GM23338 (cell line): Measurements from ENCODE around the gene KIAA0232. TPM values are rescaled to one million over a fixed set of nuclear protein-coding genes. Genes with fewer than 3 reads are reported as not detected.

Experiments
- ATAC-seq: fragments of 200-7000 bp; cut with Tn5 transposase; 3 replicates; pipeline ENCODE4 v1.9.1; 2020
- DNase-seq: peaks from one replicate; pipeline ENCODE4 v3.0.0-alpha.2; 2015; ENCODE audit warnings: low spot score
- H2AFZ ChIP-seq: fragments of 200-600 bp; sonication (generic); 2 replicates; pipeline ENCODE4 v1.8.0; 2016; ENCODE audit warnings: antibody characterized with exemption, mild to moderate bottlenecking, moderate library complexity
- H3F3A ChIP-seq: fragments of 200-600 bp; sonication (generic); replicated peaks from 2 replicates; pipeline ENCODE4 v1.8.0; 2017; ENCODE audit warnings: antibody characterized with exemption, mixed run types, low read depth
- H3K27ac ChIP-seq: fragments of 200-600 bp; sonication (generic); 2 replicates; pipeline ENCODE4 v1.6.1; 2016; ENCODE audit warnings: low read depth
- H3K27me3 ChIP-seq: fragments of 200-600 bp; sonication (generic); 2 replicates; pipeline ENCODE4 v1.8.0; 2016; ENCODE audit warnings: mild to moderate bottlenecking, mixed run types, moderate library complexity; ENCODE audit not compliant: insufficient read depth
- H3K36me3 ChIP-seq: fragments of 200-600 bp; sonication (generic); 2 replicates; pipeline ENCODE4 v1.8.0; 2016; ENCODE audit warnings: mild to moderate bottlenecking; ENCODE audit not compliant: insufficient read depth
- H3K4me1 ChIP-seq: fragments of 200-600 bp; sonication (generic); 2 replicates; pipeline ENCODE4 v1.8.0; 2016; ENCODE audit warnings: mild to moderate bottlenecking, moderate library complexity; ENCODE audit not compliant: insufficient read depth
- H3K4me2 ChIP-seq: fragments of 200-600 bp; sonication (generic); 2 replicates; pipeline ENCODE4 v1.7.1; 2017; ENCODE audit warnings: mixed run types
- H3K4me3 ChIP-seq: fragments of 200-600 bp; sonication (generic); 2 replicates; pipeline ENCODE4 v1.6.1; 2016; ENCODE audit warnings: mixed run types
- H3K79me2 ChIP-seq: fragments of 200-600 bp; sonication (generic); replicated peaks from 2 replicates; pipeline ENCODE4 v1.8.0; 2017; ENCODE audit warnings: mild to moderate bottlenecking; ENCODE audit not compliant: insufficient read depth
- H3K9me2 ChIP-seq: fragments of 200-600 bp; sonication (generic); 2 replicates; pipeline ENCODE4 v1.8.0; 2017; ENCODE audit not compliant: insufficient read depth
- H4K20me1 ChIP-seq: fragments of 200-600 bp; sonication (generic); replicated peaks from 2 replicates; pipeline ENCODE4 v1.8.0; 2017; ENCODE audit warnings: mild to moderate bottlenecking; ENCODE audit not compliant: insufficient read depth
- H3K27ac Mint-ChIP-seq: 2 replicates; pipeline ENCODE4 v1.8.0; 2020; ENCODE audit warnings: inconsistent platforms, mild to moderate bottlenecking, moderate library complexity, mixed read lengths
- H3K27me3 Mint-ChIP-seq: 3 replicates; pipeline ENCODE4 v1.8.0; 2022; ENCODE audit warnings: low read depth, mild to moderate bottlenecking, moderate library complexity, mixed read lengths, inconsistent platforms; ENCODE audit not compliant: insufficient read depth, poor library complexity
- H3K36me3 Mint-ChIP-seq: 3 replicates; pipeline ENCODE4 v1.8.0; 2021; ENCODE audit warnings: low read depth, mild to moderate bottlenecking, inconsistent platforms, moderate library complexity, mixed read lengths
- H3K4me1 Mint-ChIP-seq: 3 replicates; pipeline ENCODE4 v1.8.0; 2020; ENCODE audit warnings: mild to moderate bottlenecking, inconsistent platforms, mixed read lengths
- H3K4me3 Mint-ChIP-seq: 3 replicates; pipeline ENCODE4 v1.8.0; 2021; ENCODE audit warnings: moderate library complexity, mild to moderate bottlenecking, inconsistent platforms, mixed read lengths
- H3K9me3 Mint-ChIP-seq: 3 replicates; pipeline ENCODE4 v1.8.0; 2020; ENCODE audit warnings: moderate library complexity, mild to moderate bottlenecking, inconsistent platforms, mixed read lengths
- EZH2 ChIP-seq: fragments of 200-600 bp; sonication (generic); IDR thresholded peaks from one replicate; pipeline ENCODE4 v1.8.0; 2017; ENCODE audit warnings: antibody characterized with exemption, mild to moderate bottlenecking, low read depth; ENCODE audit not compliant: unreplicated experiment
- EZH2phosphoT487 ChIP-seq: fragments of 200-600 bp; sonication (generic); IDR thresholded peaks from one replicate; pipeline ENCODE4 v1.8.1; 2018; ENCODE audit warnings: antibody characterized with exemption; ENCODE audit not compliant: unreplicated experiment
- REST ChIP-seq: IDR thresholded peaks from one replicate; pipeline ENCODE4 v1.6.1; 2018; ENCODE audit warnings: antibody characterized with exemption; ENCODE audit not compliant: unreplicated experiment
- ZNF114 ChIP-seq: fragments of 250-450 bp; sonication (Bioruptor Pico); IDR thresholded peaks from 2 replicates; pipeline ENCODE4 v1.5.0; 2020; ENCODE audit warnings: mild to moderate bottlenecking, moderate library complexity
- polyA plus RNA-seq: library from polyadenylated mRNA; unstranded; fragments of >200 nt; fragmentation: Nextera tagmentation; extraction: Ambion mirVana; gene quantifications from 2 replicates; pipeline ENCODE4 v1.2.1, GENCODE V29; 2016
- total RNA-seq: library from RNA; depleted of rRNA; stranded (reverse); fragments of >200 nt; shearing (Covaris generic); gene quantifications from 2 replicates; pipeline ENCODE4 v1.2.3, GENCODE V29; 2014
- TF ChIP-seq, protein P1 (sequence below): fragments of 250-450 bp; sonication (Bioruptor Pico); IDR thresholded peaks from 2 replicates; pipeline ENCODE4 v1.5.0; 2020; ENCODE audit warnings: mild to moderate bottlenecking, moderate library complexity
- TF ChIP-seq, protein P2 (sequence below), 2 experiments: fragments of 200-600 bp in 1 of 2; sonication (generic) in 1 of 2; conservative IDR thresholded peaks; 2 replicates each; pipeline versions ENCODE4 v1.5.1 to v1.6.1; 2016 to 2017; ENCODE audit warnings: antibody characterized with exemption in 2 of 2, low read depth in 2 of 2, mild to moderate bottlenecking in 2 of 2, moderate library complexity in 1 of 2

The KIAA0232 gene
- total and polyA plus RNA-seq, 2 experiments from 2014 or later, result 14.3 to 34.9 TPM

GRCh38 chr4:6768539-6768905, 14.0 kb upstream of the KIAA0232 start (continued):
- TF ChIP-seq, protein P1, sequence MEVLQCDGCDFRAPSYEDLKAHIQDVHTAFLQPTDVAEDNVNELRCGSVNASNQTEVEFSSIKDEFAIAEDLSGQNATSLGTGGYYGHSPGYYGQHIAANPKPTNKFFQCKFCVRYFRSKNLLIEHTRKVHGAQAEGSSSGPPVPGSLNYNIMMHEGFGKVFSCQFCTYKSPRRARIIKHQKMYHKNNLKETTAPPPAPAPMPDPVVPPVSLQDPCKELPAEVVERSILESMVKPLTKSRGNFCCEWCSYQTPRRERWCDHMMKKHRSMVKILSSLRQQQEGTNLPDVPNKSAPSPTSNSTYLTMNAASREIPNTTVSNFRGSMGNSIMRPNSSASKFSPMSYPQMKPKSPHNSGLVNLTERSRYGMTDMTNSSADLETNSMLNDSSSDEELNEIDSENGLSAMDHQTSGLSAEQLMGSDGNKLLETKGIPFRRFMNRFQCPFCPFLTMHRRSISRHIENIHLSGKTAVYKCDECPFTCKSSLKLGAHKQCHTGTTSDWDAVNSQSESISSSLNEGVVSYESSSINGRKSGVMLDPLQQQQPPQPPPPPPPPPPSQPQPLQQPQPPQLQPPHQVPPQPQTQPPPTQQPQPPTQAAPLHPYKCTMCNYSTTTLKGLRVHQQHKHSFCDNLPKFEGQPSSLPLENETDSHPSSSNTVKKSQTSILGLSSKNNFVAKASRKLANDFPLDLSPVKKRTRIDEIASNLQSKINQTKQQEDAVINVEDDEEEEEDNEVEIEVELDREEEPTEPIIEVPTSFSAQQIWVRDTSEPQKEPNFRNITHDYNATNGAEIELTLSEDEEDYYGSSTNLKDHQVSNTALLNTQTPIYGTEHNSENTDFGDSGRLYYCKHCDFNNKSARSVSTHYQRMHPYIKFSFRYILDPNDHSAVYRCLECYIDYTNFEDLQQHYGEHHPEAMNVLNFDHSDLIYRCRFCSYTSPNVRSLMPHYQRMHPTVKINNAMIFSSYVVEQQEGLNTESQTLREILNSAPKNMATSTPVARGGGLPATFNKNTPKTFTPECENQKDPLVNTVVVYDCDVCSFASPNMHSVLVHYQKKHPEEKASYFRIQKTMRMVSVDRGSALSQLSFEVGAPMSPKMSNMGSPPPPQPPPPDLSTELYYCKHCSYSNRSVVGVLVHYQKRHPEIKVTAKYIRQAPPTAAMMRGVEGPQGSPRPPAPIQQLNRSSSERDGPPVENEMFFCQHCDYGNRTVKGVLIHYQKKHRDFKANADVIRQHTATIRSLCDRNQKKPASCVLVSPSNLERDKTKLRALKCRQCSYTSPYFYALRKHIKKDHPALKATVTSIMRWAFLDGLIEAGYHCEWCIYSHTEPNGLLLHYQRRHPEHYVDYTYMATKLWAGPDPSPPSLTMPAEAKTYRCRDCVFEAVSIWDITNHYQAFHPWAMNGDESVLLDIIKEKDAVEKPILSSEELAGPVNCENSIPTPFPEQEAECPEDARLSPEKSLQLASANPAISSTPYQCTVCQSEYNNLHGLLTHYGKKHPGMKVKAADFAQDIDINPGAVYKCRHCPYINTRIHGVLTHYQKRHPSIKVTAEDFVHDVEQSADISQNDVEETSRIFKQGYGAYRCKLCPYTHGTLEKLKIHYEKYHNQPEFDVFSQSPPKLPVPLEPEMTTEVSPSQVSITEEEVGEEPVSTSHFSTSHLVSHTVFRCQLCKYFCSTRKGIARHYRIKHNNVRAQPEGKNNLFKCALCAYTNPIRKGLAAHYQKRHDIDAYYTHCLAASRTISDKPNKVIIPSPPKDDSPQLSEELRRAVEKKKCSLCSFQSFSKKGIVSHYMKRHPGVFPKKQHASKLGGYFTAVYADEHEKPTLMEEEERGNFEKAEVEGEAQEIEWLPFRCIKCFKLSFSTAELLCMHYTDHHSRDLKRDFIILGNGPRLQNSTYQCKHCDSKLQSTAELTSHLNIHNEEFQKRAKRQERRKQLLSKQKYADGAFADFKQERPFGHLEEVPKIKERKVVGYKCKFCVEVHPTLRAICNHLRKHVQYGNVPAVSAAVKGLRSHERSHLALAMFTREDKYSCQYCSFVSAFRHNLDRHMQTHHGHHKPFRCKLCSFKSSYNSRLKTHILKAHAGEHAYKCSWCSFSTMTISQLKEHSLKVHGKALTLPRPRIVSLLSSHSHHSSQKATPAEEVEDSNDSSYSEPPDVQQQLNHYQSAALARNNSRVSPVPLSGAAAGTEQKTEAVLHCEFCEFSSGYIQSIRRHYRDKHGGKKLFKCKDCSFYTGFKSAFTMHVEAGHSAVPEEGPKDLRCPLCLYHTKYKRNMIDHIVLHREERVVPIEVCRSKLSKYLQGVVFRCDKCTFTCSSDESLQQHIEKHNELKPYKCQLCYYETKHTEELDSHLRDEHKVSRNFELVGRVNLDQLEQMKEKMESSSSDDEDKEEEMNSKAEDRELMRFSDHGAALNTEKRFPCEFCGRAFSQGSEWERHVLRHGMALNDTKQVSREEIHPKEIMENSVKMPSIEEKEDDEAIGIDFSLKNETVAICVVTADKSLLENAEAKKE, result no peak
- TF ChIP-seq ZNF114 (CRISPR knock-in tag), result no peak
- no peak for TF ChIP-seq EZH2phosphoT487

- no peak overlapping the region for H2AFZ ChIP-seq
- DNase-seq (no peak), ATAC-seq (no peak)
- Mint-ChIP-seq H3K36me3 (no peaks in the 10 kb centered on the region), H3K27me3 (peaks cover 5% of the 10 kb centered on the region), H3K9me3 (no peaks in the 10 kb centered on the region), H3K4me1 (peaks cover 3% of the 10 kb centered on the region; the same call in 2 of the 3 replicates), H3K4me3 (no peak overlapping the region), H3K27ac (no peak overlapping the region)
- H3K36me3 ChIP-seq, result no peaks in the 10 kb centered on the region
- H3K79me2 ChIP-seq, result no peaks in the 10 kb centered on the region
- no peak overlapping the region for H3K27ac ChIP-seq
- H3K27me3 ChIP-seq, result no peaks in the 10 kb centered on the region
- H3K4me1 ChIP-seq, result no peaks in the 10 kb centered on the region
- no peak overlapping the region for H3K4me3 ChIP-seq
- H3F3A ChIP-seq, result no peaks in the 10 kb centered on the region
- H4K20me1 ChIP-seq, result no peaks in the 10 kb centered on the region
- H3K4me2 ChIP-seq, result no peak overlapping the region
- no peaks in the 10 kb centered on the region for H3K9me2 ChIP-seq
- TF ChIP-seq, protein P2, sequence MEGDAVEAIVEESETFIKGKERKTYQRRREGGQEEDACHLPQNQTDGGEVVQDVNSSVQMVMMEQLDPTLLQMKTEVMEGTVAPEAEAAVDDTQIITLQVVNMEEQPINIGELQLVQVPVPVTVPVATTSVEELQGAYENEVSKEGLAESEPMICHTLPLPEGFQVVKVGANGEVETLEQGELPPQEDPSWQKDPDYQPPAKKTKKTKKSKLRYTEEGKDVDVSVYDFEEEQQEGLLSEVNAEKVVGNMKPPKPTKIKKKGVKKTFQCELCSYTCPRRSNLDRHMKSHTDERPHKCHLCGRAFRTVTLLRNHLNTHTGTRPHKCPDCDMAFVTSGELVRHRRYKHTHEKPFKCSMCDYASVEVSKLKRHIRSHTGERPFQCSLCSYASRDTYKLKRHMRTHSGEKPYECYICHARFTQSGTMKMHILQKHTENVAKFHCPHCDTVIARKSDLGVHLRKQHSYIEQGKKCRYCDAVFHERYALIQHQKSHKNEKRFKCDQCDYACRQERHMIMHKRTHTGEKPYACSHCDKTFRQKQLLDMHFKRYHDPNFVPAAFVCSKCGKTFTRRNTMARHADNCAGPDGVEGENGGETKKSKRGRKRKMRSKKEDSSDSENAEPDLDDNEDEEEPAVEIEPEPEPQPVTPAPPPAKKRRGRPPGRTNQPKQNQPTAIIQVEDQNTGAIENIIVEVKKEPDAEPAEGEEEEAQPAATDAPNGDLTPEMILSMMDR (conservative IDR thresholded peaks at IDR 0.05; ENCODE audit: low read depth in 2 of 2), result no peak
- TF ChIP-seq REST (no peak), EZH2 (no peak)
Measured at GRCh38 chr4:6769233-6769988, 13.1 kb upstream of the KIAA0232 start.
